ENCODE measurements around the gene LDAH.

Gene LDAH

GRCh38 chr2:20822535-20823490 is at the start of gene LDAH:
TSS of gene LDAH (minus strand) at chr2:20823101. CDS start at chr2:20801463, 21,638 bp downstream.
- DNase-seq (ENCODE audit: low read depth, low spot score) = peak; percentile 92
- H3K4me1 ChIP-seq (ENCODE audit: insufficient read depth, insufficient read length) = no peaks in the 10 kb centered on the region
- H3K4me3 ChIP-seq (ENCODE audit: insufficient read length, low read depth) = peak within 1 kb of the TSS; percentile 85
- H3K36me3 ChIP-seq (ENCODE audit: insufficient read depth, insufficient read length, low read length) = peaks cover under 1% of the 10 kb centered on the region
- H3K27me3 ChIP-seq (ENCODE audit: insufficient read depth, insufficient read length) = peaks cover 26% of the 10 kb centered on the region
- no peak for TF ChIP-seq ZNF274 (IDR thresholded peaks at IDR 0.05; ENCODE audit: low read depth, low read length)
- TF ChIP-seq YY1 (IDR thresholded peaks at IDR 0.05; ENCODE audit: insufficient read depth, insufficient read length) = no peak
- TF ChIP-seq SUZ12 (IDR thresholded peaks at IDR 0.05; ENCODE audit: extremely low read depth, insufficient read depth, insufficient read length) = no peak
- peak within 1 kb of the TSS; percentile 90 for H3K9ac ChIP-seq (ENCODE audit: insufficient read length, low read depth)
- no peaks in the 10 kb centered on the region for H3K9me3 ChIP-seq (ENCODE audit: insufficient read depth, low read length)

DNA sequence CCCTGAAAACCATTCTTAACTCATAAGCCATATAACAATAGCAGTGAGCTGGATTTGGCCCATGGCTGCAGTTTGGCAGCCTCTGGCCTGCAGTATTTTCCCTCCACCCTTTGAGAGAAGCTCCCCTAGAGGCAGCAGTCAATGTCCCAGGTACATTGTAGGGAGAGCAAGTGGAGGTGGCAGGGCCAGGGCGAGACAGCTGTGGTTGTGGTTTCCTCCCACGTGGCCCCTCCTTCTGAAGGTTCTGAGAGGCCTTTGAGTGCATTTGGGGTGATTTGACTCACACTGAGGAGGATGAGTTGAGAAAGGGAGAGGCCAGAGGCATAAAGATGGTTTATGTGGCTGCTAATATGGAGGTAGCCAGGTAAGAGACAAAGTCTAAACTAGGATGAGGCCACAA is 45.5 kb upstream of the LDAH start:
- TF ChIP-seq ZNF274 (IDR thresholded peaks at IDR 0.05; ENCODE audit: low read depth, low read length) = no peak
- TF ChIP-seq YY1 (IDR thresholded peaks at IDR 0.05; ENCODE audit: insufficient read depth, insufficient read length) = no peak
- no peak for TF ChIP-seq SUZ12 (IDR thresholded peaks at IDR 0.05; ENCODE audit: extremely low read depth, insufficient read depth, insufficient read length)
- no peaks in the 10 kb centered on the region for H3K36me3 ChIP-seq (ENCODE audit: insufficient read depth, insufficient read length, low read length)
- H3K9ac ChIP-seq (ENCODE audit: insufficient read length, low read depth) = no peak overlapping the region
- no peaks in the 10 kb centered on the region for H3K9me3 ChIP-seq (ENCODE audit: insufficient read depth, low read length)
- H3K27me3 ChIP-seq (ENCODE audit: insufficient read depth, insufficient read length) = no peaks in the 10 kb centered on the region
- H3K4me1 ChIP-seq (ENCODE audit: insufficient read depth, insufficient read length) = no peaks in the 10 kb centered on the region
- H3K4me3 ChIP-seq (ENCODE audit: insufficient read length, low read depth) = no peak overlapping the region
- DNase-seq (ENCODE audit: low read depth, low spot score) = no peak

- Histone ChIP-seq H3K9me3 (ENCODE audit: insufficient read depth, low read length) (no peaks in the 10 kb centered on the region), H3K4me3 (ENCODE audit: insufficient read length, low read depth) (no peak overlapping the region), H3K9ac (ENCODE audit: insufficient read length, low read depth) (no peak overlapping the region), H3K27me3 (ENCODE audit: insufficient read depth, insufficient read length) (no peaks in the 10 kb centered on the region), H3K36me3 (ENCODE audit: insufficient read depth, insufficient read length, low read length) (no peaks in the 10 kb centered on the region), H3K4me1 (ENCODE audit: insufficient read depth, insufficient read length) (no peaks in the 10 kb centered on the region)
- TF ChIP-seq YY1 (IDR thresholded peaks at IDR 0.05; ENCODE audit: insufficient read depth, insufficient read length) (no peak), SUZ12 (IDR thresholded peaks at IDR 0.05; ENCODE audit: extremely low read depth, insufficient read depth, insufficient read length) (no peak), ZNF274 (IDR thresholded peaks at IDR 0.05; ENCODE audit: low read depth, low read length) (no peak)
- no peak for DNase-seq (ENCODE audit: low read depth, low spot score)
These were observed 39.9 kb upstream of the LDAH start for GRCh38 chr2:20862850-20863249.

DNA sequence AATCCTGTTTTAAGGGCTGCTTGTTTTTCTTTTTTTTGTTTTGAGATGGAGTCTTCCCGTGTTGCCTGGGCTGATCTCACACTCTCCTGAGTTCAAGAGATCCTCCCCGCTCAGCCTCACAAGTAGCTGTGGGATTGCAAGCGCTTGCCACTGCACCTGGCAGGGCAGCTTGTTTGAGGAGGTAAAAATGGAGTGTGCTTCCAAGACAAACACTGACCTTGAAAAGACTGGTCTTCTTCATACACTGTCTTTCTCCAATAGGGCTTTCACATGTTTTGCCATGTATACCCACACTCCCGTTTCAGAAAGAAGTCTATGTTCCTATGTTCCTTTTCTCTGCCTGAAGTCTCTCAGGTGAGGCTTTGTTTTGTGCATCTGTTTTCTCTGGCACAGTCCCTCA is 32.6 kb upstream of the LDAH start:
- H3K36me3 ChIP-seq (ENCODE audit: insufficient read depth, insufficient read length, low read length) = no peaks in the 10 kb centered on the region
- H3K27me3 ChIP-seq (ENCODE audit: insufficient read depth, insufficient read length) = no peaks in the 10 kb centered on the region
- no peak for DNase-seq (ENCODE audit: low read depth, low spot score)
- H3K9me3 ChIP-seq (ENCODE audit: insufficient read depth, low read length) = no peaks in the 10 kb centered on the region
- H3K4me1 ChIP-seq (ENCODE audit: insufficient read depth, insufficient read length) = no peaks in the 10 kb centered on the region
- H3K9ac ChIP-seq (ENCODE audit: insufficient read length, low read depth) = no peak overlapping the region
- TF ChIP-seq YY1 (IDR thresholded peaks at IDR 0.05; ENCODE audit: insufficient read depth, insufficient read length) (no peak), SUZ12 (IDR thresholded peaks at IDR 0.05; ENCODE audit: extremely low read depth, insufficient read depth, insufficient read length) (no peak), ZNF274 (IDR thresholded peaks at IDR 0.05; ENCODE audit: low read depth, low read length) (no peak)
- no peak overlapping the region for H3K4me3 ChIP-seq (ENCODE audit: insufficient read length, low read depth)

DNA sequence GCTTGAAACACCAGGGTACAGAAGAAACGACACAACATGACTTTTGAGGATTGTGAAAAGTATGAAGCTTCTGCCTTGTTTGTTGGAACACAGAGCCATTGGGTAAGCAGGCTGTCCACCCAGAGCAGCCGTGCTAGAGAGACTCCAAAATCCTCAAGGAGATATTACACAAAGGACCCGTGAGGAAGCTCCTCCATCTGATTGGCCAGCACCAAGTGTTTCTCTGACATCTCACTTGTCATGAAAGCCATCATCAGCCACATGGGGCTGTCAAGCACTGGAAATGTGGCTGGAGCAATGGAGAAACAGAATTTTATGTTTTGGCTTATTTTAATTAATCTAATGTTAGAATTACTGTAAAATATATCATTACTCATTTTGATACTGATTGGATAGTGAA is 29.8 kb upstream of the LDAH start:
- no peaks in the 10 kb centered on the region for H3K27me3 ChIP-seq (ENCODE audit: insufficient read depth, insufficient read length)
- no peaks in the 10 kb centered on the region for H3K4me1 ChIP-seq (ENCODE audit: insufficient read depth, insufficient read length)
- DNase-seq (ENCODE audit: low read depth, low spot score) = no peak
- no peak overlapping the region for H3K4me3 ChIP-seq (ENCODE audit: insufficient read length, low read depth)
- no peak overlapping the region for H3K9ac ChIP-seq (ENCODE audit: insufficient read length, low read depth)
- H3K9me3 ChIP-seq (ENCODE audit: insufficient read depth, low read length) = no peaks in the 10 kb centered on the region
- TF ChIP-seq SUZ12 (IDR thresholded peaks at IDR 0.05; ENCODE audit: extremely low read depth, insufficient read depth, insufficient read length) (no peak), YY1 (IDR thresholded peaks at IDR 0.05; ENCODE audit: insufficient read depth, insufficient read length) (no peak), ZNF274 (IDR thresholded peaks at IDR 0.05; ENCODE audit: low read depth, low read length) (no peak)
- no peaks in the 10 kb centered on the region for H3K36me3 ChIP-seq (ENCODE audit: insufficient read depth, insufficient read length, low read length)

DNA sequence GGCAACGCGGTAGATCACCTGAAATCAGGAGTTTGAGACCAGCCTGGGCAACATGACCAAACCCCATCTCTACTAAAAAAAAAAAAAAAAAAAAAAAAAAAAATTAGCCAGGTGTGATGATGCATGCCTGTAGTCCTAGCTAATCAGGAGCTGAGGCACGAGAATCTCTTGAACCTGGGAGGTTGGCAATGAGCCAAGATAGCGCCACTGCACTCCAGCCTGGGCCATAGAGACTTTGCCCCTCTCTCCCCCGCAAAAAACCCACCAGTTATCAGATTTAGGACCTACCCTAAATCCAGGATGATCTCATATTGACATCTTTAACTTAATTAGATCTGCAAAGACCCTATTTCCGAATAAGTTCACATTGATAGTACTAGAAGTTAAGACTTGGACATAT is 29.2 kb upstream of the LDAH start:
- Histone ChIP-seq H3K4me1 (ENCODE audit: insufficient read depth, insufficient read length) (no peaks in the 10 kb centered on the region), H3K36me3 (ENCODE audit: insufficient read depth, insufficient read length, low read length) (no peaks in the 10 kb centered on the region), H3K9ac (ENCODE audit: insufficient read length, low read depth) (no peak overlapping the region), H3K9me3 (ENCODE audit: insufficient read depth, low read length) (no peaks in the 10 kb centered on the region), H3K4me3 (ENCODE audit: insufficient read length, low read depth) (no peak overlapping the region), H3K27me3 (ENCODE audit: insufficient read depth, insufficient read length) (no peaks in the 10 kb centered on the region)
- no peak for DNase-seq (ENCODE audit: low read depth, low spot score)
- TF ChIP-seq ZNF274 (IDR thresholded peaks at IDR 0.05; ENCODE audit: low read depth, low read length) (no peak), SUZ12 (IDR thresholded peaks at IDR 0.05; ENCODE audit: extremely low read depth, insufficient read depth, insufficient read length) (no peak), YY1 (IDR thresholded peaks at IDR 0.05; ENCODE audit: insufficient read depth, insufficient read length) (no peak)

GRCh38 chr2:20844246-20844645 is 21.3 kb upstream of the LDAH start:
- TF ChIP-seq YY1 (IDR thresholded peaks at IDR 0.05; ENCODE audit: insufficient read depth, insufficient read length) (no peak), SUZ12 (IDR thresholded peaks at IDR 0.05; ENCODE audit: extremely low read depth, insufficient read depth, insufficient read length) (no peak), ZNF274 (IDR thresholded peaks at IDR 0.05; ENCODE audit: low read depth, low read length) (no peak)
- Histone ChIP-seq H3K4me1 (ENCODE audit: insufficient read depth, insufficient read length) (no peaks in the 10 kb centered on the region), H3K27me3 (ENCODE audit: insufficient read depth, insufficient read length) (no peaks in the 10 kb centered on the region), H3K9ac (ENCODE audit: insufficient read length, low read depth) (no peak overlapping the region), H3K4me3 (ENCODE audit: insufficient read length, low read depth) (no peak overlapping the region), H3K9me3 (ENCODE audit: insufficient read depth, low read length) (no peaks in the 10 kb centered on the region), H3K36me3 (ENCODE audit: insufficient read depth, insufficient read length, low read length) (no peaks in the 10 kb centered on the region)
- DNase-seq (ENCODE audit: low read depth, low spot score) = no peak

All from NT2/D1 (cell line).